NCI-H146 (cell line): ENCODE measurements around the gene HOTAIR.

ENCODE experiments used
- DNase-seq: peaks from one replicate; lab custom pipeline; 2025; lab: John Stamatoyannopoulos, UW

The HOTAIR gene

DNA sequence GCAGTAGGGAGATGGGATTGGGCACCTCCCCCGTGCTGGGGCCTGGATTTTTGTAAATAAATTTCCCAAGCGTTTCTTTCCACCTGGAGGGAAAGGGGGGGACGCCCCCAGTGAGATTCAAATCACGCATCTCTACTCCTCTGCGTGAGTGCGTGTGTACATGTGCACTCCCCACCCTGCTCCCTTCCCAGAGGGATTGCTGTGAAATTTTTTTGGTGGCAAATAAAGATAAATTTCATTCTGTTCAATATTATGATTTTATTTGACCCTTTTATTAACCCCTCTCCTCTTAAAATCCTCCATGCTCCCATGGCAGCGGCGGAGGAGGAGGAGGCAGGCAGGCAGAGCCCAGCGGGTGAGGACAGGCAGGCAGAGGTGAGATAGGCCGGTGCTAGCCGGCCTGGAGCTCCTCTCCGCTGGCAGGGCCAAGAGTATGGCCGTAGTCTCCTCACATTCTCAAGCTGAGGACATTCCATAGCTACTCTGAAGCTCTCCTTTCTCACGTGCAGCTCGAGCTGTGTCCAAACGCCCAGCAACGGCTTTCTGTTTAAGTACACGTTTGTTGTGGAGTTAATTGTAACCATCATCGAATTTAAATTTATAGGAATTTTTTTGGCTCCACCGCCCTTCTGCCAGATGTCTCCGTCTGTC lies 1.5 kb upstream of the HOTAIR start:
- DNase-seq = no peak

DNA sequence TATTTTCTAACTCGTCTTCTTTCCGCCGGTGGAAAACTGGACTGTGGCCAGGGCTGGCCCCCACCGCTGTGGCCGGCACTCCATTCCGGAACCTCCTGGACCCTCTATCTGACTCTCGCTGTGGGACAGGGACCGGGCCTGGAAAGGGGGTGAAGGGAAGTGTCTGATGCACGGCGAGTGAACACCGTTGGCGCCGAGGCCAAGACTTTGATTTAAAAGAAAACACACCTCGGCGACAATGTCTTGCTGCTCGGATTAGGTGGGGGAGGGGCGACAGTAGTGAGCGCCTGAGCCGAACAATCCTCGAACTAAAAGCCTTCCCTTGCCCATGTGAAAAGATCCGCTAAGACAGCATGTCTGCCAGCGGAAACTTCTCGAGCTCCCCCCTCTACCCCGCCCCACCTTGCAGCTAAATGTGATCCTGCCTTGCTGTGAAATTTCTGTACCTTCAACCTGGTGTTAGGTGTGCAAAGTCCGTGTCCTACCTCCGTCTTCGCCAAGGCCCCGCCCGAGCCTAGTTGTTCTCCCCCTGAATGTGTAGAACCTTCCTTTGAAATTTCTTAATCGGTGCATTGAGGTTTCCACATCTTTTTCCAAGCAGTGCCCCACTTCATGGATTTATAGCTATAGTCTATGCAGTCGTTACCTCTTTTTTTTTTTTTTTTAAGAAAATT lies 862 bp upstream of the HOTAIR start:
- no peak for DNase-seq

GRCh38 chr12:53975064-53975471 lies 314 bp upstream of the HOTAIR start:
- no peak for DNase-seq

DNA sequence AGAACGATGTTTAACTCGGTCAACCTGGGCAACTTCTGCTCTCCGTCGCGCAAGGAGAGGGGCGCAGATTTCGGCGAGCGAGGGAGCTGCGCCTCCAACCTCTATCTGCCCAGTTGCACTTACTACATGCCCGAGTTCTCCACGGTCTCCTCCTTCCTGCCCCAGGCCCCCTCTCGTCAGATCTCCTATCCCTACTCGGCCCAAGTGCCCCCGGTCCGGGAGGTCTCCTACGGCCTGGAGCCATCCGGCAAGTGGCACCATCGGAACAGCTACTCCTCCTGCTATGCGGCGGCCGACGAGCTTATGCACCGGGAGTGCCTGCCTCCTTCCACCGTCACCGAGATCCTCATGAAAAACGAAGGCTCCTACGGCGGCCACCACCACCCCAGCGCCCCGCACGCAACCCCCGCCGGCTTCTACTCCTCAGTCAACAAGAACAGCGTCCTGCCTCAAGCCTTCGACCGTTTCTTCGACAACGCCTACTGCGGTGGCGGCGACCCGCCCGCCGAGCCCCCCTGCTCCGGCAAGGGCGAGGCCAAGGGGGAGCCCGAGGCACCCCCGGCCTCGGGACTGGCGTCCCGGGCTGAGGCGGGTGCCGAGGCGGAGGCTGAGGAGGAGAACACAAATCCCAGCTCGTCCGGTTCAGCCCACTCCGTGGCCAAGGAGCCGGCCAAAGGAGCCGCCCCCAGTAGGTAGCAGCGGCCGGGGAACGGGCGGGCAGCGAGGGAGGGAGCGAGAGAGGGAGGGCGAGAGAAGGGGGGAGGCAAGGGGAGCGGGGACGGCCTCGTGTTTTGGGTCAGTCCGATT lies 1.3 kb downstream of the HOTAIR start:
- no peak for DNase-seq

GRCh38 chr12:53972722-53973235 lies 2.0 kb downstream of the HOTAIR start, which contains the start of gene HOXC11:
Gene HOXC11 (plus strand): TSS chr12:53973126. CDS start chr12:53973242, 116 bp downstream.
- DNase-seq = no peak

DNA sequence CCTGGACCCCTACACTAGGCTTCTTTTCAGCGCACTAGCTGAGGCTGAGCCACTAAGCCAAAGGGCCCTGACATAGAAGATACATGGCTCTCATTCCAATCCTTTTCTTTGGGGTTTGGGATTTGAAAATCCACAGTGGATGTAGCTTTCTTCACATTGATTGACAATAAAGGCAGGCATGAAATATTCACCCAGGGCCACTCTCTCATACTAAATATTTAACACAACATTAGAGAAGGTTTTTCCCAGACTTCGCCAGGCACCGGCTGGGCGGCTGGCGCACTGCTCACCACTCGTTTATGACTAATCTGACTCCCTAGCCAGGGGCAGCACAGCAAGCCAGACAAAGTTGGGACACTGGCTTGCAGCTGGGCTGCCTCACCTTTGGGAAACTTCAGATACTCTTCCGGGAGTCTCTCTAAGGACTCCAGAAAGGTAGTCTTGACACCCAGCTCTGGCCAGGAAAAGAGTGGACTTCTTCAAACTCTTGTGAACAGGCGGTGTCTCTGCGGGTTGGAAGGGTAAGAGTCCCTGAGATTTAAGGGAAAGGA lies 2.5 kb downstream of the HOTAIR start:
- no peak for DNase-seq

GRCh38 chr12:53971686-53972085 lies 3.1 kb downstream of the HOTAIR start:
- DNase-seq = no peak

- DNase-seq = no peak
Measured at GRCh38 chr12:53971129-53971528, 3.6 kb downstream of the HOTAIR start.

- no peak for DNase-seq
Measured at GRCh38 chr12:53970451-53970850, 4.3 kb downstream of the HOTAIR start.

GRCh38 chr12:53969588-53970259 lies 5.0 kb downstream of the HOTAIR start:
- no peak for DNase-seq

DNA sequence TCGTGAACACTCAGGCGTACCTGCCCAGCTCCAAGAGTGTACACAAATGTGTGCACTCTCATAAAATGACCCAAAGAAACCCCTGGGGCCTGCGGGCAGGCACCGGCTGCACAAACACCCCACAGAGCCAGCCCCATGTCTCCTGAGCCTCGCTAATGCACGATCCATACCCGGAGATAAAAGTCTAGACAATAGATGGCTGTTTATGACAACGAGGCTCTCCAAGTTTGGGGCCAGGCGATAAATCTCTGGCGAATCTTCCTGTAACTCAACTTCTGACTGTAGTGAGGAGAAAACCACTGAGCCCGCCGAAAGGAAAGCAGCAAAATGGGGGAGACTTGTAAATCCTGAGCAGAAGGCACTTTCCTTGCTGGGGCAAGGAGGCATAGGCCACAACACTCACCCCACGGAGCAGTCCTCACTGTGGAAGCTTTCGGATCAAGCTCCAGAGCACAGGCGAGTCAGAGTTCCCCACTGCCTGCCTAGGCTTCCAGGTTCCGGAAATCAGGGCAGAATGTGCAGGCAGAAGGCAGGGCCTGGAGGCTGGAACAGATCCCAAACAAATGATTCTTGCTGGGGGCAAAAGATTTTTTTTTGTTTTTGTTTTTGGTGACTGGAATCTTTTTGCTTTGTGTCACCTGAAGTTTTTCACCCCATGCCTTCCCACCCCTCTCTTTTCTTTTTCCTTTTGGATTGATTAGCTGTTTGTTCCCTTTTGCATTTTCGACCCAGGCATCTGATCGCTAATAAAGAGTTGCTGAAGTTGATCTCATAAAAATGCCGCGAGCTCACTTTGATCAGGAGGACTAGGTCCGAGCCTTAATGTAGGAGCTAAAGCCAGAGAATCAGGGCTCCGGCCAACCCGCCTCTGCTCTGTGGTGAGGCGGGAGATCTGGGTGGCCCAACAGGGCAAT lies 6.3 kb downstream of the HOTAIR start:
- no peak for DNase-seq

DNA sequence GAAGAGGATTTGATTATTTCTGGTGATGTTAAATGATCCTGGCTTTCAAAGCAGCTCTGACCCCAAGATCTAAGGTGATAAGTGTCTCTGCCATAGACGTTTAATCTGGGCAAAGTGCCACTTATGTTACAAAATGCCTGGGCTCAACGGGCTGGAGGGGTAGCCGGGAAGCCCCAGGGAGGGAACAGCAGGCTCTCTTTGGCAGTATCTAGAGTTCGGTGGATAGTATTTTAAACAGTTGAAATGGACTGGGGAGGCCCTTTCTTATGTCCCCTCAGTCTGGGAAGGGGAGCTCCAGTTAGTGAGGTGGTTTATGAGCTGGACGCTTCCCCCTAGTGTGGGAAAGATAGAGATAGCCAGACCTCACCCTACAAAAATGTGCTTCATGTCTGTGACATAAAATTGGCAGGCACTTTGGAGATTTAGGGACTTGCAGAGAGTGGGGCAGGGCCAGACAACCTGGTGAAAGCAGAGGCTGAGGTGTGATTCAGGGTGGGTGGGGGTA lies 7.3 kb downstream of the HOTAIR start:
- no peak for DNase-seq

- DNase-seq = no peak
Measured at GRCh38 chr12:53966385-53967133, 8.2 kb downstream of the HOTAIR start.

- DNase-seq = no peak
Measured at GRCh38 chr12:53966085-53966384, 8.7 kb downstream of the HOTAIR start.

GRCh38 chr12:53965281-53966084 lies 9.3 kb downstream of the HOTAIR start:
- no peak for DNase-seq

DNA sequence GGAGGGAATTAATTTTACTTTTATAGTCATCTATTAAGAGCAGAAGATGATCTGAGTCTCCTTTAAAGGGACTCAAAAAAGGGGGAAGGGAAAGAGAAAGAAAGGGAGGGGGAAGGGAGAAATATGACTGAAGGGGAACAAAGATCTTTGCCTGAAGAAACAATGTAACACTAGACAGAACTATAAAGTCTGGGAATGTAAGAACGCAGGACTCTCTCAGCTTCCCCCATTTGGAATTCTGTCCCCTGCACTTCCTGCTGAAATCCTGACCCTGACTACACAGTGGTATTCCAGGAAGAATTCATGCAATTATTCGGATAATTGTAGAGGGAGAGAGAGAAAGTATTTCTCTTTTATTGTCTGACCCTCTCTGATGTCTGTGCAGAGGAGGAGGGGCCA lies 10.4 kb downstream of the HOTAIR start:
- no peak for DNase-seq

- no peak for DNase-seq
Measured at GRCh38 chr12:53963434-53964314, 11.1 kb downstream of the HOTAIR start.

DNA sequence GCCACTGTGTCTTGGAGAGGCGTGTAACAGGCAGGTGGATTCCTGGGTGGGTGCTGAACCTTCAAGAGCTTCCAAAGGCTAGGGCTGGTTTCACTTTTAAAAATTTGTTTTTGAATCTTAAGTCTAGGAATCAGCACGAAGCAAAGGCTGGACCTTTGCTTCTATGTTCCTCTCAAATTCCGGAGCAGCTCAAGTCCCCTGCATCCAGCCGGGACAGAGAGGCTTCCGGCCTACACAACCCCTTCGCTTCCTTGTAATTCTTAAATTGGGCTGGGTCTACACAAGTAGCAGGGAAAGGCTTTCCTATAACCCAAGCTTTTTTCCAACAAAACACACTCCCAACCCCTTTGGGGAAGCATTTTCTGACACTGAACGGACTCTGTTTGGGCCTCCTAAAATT lies 11.7 kb downstream of the HOTAIR start:
- no peak for DNase-seq
